ENCODE data around the gene TRIO.

Gene TRIO

DNA sequence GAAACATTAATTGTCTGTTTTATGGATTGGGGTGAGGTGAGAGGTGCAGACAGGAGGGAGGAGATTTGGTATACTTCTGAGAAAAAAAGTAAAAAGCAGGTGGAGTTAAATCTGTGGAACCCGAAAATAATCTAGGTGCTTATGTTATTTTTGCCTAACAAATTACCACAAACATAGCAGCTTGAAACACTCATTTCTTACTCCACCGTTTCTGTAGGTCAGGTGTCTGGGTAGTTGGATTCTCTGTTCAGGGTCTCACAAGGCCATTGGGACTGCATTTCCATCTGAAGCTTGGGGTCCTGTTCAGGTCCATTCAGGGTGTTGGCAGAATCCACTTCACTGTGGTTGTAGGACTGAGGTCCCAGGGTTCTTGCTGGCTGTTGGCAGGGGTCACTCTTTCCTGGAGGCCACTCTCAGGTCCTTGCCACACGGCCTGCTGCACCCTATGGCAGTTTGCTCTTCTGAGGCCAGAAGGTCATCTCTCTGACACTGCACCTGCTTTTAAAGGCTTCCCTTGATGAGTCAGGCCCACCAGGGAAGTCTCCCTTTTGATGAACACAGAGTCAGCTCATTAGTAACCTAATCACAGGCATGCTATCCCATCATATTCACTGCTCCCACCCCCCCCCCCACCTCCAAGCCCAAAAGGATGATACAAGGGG lies 82.2 kb downstream of the TRIO start:
- DNase-seq (ENCODE audit: insufficient read length, low spot score): no peak
- FAIRE-seq: no peak

DNA sequence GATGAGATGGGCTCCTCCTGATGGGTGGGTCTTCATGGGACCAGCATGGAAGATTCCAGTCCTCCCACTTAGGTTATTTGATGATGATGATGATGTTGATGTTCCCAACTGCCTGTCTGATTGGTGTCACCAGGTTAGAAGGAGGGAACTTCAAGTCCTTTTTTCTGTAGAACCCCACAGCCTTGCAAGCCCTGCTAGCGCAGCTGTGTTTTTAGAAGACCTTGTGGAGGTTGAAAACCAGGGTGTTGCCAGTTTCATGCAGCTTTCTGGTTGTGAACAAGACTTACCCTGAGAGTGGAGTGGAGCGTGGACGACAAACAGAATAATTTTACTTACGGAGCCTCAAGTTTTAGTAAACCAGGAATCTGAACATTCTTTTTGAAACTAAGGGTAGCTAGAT lies 83.0 kb downstream of the TRIO start:
- DNase-seq (ENCODE audit: insufficient read length, low spot score) (no peak), FAIRE-seq (no peak)
- TF ChIP-seq, protein P1, sequence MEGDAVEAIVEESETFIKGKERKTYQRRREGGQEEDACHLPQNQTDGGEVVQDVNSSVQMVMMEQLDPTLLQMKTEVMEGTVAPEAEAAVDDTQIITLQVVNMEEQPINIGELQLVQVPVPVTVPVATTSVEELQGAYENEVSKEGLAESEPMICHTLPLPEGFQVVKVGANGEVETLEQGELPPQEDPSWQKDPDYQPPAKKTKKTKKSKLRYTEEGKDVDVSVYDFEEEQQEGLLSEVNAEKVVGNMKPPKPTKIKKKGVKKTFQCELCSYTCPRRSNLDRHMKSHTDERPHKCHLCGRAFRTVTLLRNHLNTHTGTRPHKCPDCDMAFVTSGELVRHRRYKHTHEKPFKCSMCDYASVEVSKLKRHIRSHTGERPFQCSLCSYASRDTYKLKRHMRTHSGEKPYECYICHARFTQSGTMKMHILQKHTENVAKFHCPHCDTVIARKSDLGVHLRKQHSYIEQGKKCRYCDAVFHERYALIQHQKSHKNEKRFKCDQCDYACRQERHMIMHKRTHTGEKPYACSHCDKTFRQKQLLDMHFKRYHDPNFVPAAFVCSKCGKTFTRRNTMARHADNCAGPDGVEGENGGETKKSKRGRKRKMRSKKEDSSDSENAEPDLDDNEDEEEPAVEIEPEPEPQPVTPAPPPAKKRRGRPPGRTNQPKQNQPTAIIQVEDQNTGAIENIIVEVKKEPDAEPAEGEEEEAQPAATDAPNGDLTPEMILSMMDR (IDR thresholded peaks at IDR 0.05; ENCODE audit: insufficient read depth, missing control alignments): no peak

More for the DNA sequence above, 82.2 kb downstream of the TRIO start:
- TF ChIP-seq, protein P1 (IDR thresholded peaks at IDR 0.05; ENCODE audit: insufficient read depth, missing control alignments): no peak

DNA sequence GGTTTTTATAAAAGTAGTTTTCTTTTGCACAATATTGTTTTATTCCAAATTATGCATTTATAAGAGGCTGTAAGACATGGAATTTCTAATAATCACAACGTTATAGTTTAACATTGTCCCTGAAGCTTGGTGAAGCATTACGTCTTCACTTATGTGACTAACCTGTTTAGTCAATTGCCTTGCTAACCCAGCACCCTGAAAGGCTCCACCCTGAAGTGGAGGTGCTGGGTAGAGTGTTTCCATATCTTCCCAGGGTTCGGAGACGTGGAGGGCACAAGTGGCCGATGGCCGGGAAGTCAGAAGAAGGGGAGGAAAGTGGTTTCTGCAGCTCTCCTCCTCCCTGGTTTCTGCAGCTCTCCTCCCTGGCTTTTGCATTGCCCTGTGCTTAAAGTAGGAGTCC lies 83.4 kb downstream of the TRIO start:
- FAIRE-seq: no peak

DNA sequence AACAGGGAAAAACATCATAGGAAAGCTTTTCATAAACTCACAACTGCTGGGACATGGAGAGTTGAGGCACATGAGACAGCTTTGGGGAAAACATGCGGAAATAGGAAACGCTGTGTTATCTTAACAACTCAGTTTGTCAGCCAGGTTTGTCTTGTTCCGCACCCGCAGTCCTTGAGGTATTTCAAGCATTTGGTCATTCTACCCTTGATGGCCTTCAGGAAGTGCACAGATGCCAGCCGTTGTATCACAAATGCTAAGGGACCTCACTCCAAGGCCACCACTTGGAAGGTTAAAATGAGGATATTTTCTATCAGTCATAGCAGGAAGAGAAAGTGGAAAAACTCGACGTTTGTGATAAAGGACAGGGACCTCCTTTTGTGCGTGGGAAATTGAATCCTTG lies 83.8 kb downstream of the TRIO start:
- FAIRE-seq (no peak), DNase-seq (ENCODE audit: insufficient read length, low spot score) (no peak)
- TF ChIP-seq, protein P1 (IDR thresholded peaks at IDR 0.05; ENCODE audit: insufficient read depth, missing control alignments): no peak

More for the DNA sequence above, 83.4 kb downstream of the TRIO start:
- DNase-seq (ENCODE audit: insufficient read length, low spot score): no peak
- TF ChIP-seq, protein P1 (IDR thresholded peaks at IDR 0.05; ENCODE audit: insufficient read depth, missing control alignments): no peak

GRCh38 chr5:14227513-14227912 lies 84.4 kb downstream of the TRIO start:
- TF ChIP-seq, protein P1 (IDR thresholded peaks at IDR 0.05; ENCODE audit: insufficient read depth, missing control alignments): no peak
- DNase-seq (ENCODE audit: insufficient read length, low spot score): no peak

GRCh38 chr5:14228219-14228618 lies 85.1 kb downstream of the TRIO start:
- FAIRE-seq (no peak), DNase-seq (ENCODE audit: insufficient read length, low spot score) (no peak)
- TF ChIP-seq, protein P1 (IDR thresholded peaks at IDR 0.05; ENCODE audit: insufficient read depth, missing control alignments): no peak

More at GRCh38 chr5:14227513-14227912, 84.4 kb downstream of the TRIO start:
- FAIRE-seq: no peak

GRCh38 chr5:14229181-14229580 lies 86.0 kb downstream of the TRIO start:
- DNase-seq (ENCODE audit: insufficient read length, low spot score) (no peak), FAIRE-seq (no peak)
- TF ChIP-seq, protein P1 (IDR thresholded peaks at IDR 0.05; ENCODE audit: insufficient read depth, missing control alignments): no peak

Data from D721Med (cell line).